Right atrium auricular region (tissue), 2 donors: ENCODE data around the gene HES6. TPM values are rescaled to one million over a fixed set of nuclear protein-coding genes. Genes with fewer than 3 reads are reported as not detected.

Experiments used
- DNase-seq: peaks from one replicate; pipeline ENCODE4 v3.0.0-alpha.2; 2019; ENCODE audit warnings: low spot score
- H3K27ac ChIP-seq, 2 donors: fragments of 200-600 bp; sonication (generic); 1 replicate in 1 of 2; 2 replicates in 1 of 2; pipeline ENCODE4 v1.5.1; 2016 to 2019
- H3K27me3 ChIP-seq, 2 donors: fragments of 200-600 bp; sonication (generic); one replicate each; pipeline versions ENCODE4 v1.5.1 to v1.6.0; 2017 to 2019
- H3K36me3 ChIP-seq: fragments of 200-600 bp; sonication (generic); one replicate; pipeline ENCODE4 v1.5.1; 2016
- H3K4me1 ChIP-seq, 2 donors: fragments of 200-600 bp; sonication (generic); one replicate each; pipeline versions ENCODE4 v1.5.1 to v1.6.0; 2017 to 2019
- H3K4me3 ChIP-seq, 2 donors: fragments of 200-600 bp; sonication (generic); 1 replicate in 1 of 2; 2 replicates in 1 of 2; pipeline ENCODE4 v1.5.1; 2017 to 2019; ENCODE audit warnings: mild to moderate bottlenecking in 1 of 2, moderate library complexity in 1 of 2
- H3K9me3 ChIP-seq, 2 donors: fragments of 200-600 bp; sonication (generic); one replicate each; pipeline ENCODE4 v1.5.1; 2019
- total RNA-seq, 2 donors: library from RNA; depleted of rRNA; stranded (reverse); fragments of >200 nt; gene quantifications; one replicate each; pipeline ENCODE4 v1.1.0, GENCODE V29; 2016
- TF ChIP-seq, protein P1 (sequence below), 2 donors: fragments of 200-600 bp; sonication (generic); IDR thresholded peaks; one replicate each; pipeline ENCODE4 v1.5.1; 2019; ENCODE audit warnings: antibody characterized with exemption in 2 of 2

HES6 gene
- total RNA-seq, 2 donors from 2014 or later = 2.5 to 4.8 TPM

DNA sequence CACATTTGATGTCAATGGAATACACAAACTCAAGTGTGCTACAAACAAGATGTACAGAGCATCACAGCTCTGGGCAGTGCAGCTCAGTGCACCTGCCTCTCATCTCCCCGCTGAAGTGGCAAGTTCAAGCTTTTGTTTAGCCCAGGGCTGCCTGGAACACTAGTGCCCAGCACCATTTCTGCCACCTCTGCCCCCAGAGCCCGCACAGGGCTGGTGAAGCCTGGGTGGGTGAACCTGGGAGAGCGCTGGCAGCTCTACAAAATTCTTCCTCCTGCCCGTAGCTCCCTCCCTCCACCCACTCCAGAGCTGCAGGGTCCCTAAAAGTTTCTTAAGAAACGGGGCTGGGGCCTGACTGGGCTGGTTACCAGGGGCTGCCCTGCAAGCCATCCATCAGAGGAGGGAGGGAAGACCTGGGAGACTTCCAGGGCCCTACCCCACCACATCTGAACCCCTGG lies 1.5 kb downstream of the HES6 start:
- no peak overlapping the region for H3K4me3 ChIP-seq
- peaks cover 0 to 42% of the 10 kb centered on the region in 2 donors for H3K4me1 ChIP-seq
- no peaks in the 10 kb centered on the region for H3K9me3 ChIP-seq
- H3K36me3 ChIP-seq = no peaks in the 10 kb centered on the region
- no peak overlapping the region for H3K27ac ChIP-seq
- TF ChIP-seq, protein P1, sequence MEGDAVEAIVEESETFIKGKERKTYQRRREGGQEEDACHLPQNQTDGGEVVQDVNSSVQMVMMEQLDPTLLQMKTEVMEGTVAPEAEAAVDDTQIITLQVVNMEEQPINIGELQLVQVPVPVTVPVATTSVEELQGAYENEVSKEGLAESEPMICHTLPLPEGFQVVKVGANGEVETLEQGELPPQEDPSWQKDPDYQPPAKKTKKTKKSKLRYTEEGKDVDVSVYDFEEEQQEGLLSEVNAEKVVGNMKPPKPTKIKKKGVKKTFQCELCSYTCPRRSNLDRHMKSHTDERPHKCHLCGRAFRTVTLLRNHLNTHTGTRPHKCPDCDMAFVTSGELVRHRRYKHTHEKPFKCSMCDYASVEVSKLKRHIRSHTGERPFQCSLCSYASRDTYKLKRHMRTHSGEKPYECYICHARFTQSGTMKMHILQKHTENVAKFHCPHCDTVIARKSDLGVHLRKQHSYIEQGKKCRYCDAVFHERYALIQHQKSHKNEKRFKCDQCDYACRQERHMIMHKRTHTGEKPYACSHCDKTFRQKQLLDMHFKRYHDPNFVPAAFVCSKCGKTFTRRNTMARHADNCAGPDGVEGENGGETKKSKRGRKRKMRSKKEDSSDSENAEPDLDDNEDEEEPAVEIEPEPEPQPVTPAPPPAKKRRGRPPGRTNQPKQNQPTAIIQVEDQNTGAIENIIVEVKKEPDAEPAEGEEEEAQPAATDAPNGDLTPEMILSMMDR (IDR thresholded peaks at IDR 0.05) = no peak
- DNase-seq = no peak
- peaks cover 0 to 6% of the 10 kb centered on the region in 2 donors for H3K27me3 ChIP-seq

DNA sequence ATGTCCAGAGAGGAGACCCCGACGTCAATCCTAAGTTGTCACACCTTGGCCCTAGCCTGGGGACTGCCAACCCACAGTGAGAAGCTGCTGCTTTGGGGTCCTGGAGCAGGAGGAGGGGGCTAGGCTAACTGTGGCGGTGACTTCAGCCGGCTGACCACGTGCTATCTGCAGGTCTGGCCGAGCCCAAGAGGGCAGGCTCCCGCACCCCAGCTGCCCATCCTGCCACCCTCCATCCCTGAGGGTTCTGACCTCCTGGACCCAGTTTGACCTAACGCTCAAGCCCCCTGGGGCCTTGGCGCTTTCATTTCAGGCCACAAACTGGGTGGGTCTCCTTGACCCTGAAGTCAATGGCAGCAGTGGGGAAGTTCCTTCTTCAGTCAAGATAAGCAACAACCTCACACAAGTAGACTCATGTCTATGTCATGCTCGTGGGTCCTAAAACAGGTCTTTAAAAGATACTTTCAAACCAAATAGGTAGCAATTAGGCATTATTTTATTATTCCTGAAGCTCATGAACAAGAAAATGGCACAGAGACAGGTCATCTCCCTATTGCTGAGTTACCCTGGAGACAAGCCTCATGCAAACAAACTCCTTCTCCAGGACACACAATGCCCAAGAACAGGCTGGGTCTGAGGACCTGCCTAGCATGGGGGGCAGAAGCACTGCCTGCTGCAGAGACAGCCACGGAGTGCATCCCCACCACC lies 2.3 kb downstream of the HES6 start:
- Histone ChIP-seq H3K36me3 (no peaks in the 10 kb centered on the region), H3K9me3 (no peaks in the 10 kb centered on the region), H3K4me1 (peaks cover 0 to 36% of the 10 kb centered on the region in 2 donors), H3K4me3 (no peak overlapping the region), H3K27ac (no peak overlapping the region), H3K27me3 (peaks cover 0 to 6% of the 10 kb centered on the region in 2 donors)
- DNase-seq = no peak
- TF ChIP-seq, protein P1 (IDR thresholded peaks at IDR 0.05) = no peak

DNA sequence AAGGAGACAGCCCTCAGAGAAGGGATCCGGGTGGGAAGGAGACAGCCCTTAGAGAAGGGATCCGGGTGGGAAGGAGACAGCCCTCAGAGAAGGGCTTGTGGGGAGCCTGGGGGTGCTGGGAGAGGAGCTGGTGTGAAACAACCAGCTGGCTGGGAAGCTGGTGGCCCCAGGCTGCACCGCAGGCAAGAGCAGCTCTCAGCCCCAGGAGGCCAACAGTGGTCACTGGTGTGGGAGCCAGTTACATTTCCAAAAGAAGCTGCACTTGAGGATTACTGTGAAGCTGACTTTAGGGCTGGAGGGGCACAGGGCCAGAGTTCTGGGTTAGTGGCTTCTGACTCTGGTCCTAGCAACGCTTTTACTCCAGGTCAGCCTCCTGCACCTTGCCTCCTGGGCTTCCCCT lies 3.3 kb downstream of the HES6 start:
- Histone ChIP-seq H3K27ac (no peak overlapping the region), H3K9me3 (no peaks in the 10 kb centered on the region), H3K36me3 (no peaks in the 10 kb centered on the region), H3K4me3 (no peak overlapping the region), H3K27me3 (peaks cover 0 to 6% of the 10 kb centered on the region in 2 donors), H3K4me1 (peaks cover 0 to 29% of the 10 kb centered on the region in 2 donors)
- no peak for DNase-seq
- TF ChIP-seq, protein P1 (IDR thresholded peaks at IDR 0.05) = no peak

DNA sequence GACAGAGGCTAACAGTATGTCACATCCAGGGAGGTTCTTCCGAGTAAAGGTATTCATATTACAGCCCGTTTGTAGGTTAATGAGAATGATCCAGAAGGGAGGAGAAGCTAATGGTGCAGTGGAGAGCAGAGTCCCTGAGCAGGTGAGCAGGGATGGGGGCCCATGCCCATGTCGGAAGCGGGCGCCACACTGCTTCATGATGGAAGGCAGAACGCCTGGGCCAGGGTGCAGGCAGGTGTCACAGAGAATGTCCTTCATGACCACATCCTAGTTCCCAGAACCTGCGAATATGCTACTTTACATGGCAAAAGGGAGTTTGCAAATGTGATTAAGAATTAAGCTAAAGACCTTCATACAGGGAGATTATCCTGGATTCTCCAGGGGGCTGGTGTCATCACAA lies 4.0 kb downstream of the HES6 start:
- TF ChIP-seq, protein P1 (IDR thresholded peaks at IDR 0.05) = no peak
- peaks cover 0 to 28% of the 10 kb centered on the region in 2 donors for H3K4me1 ChIP-seq
- no peak overlapping the region for H3K4me3 ChIP-seq
- no peak for DNase-seq
- H3K9me3 ChIP-seq = no peaks in the 10 kb centered on the region
- H3K27ac ChIP-seq = no peak overlapping the region
- peaks cover 0 to 6% of the 10 kb centered on the region in 2 donors for H3K27me3 ChIP-seq
- H3K36me3 ChIP-seq = no peaks in the 10 kb centered on the region

DNA sequence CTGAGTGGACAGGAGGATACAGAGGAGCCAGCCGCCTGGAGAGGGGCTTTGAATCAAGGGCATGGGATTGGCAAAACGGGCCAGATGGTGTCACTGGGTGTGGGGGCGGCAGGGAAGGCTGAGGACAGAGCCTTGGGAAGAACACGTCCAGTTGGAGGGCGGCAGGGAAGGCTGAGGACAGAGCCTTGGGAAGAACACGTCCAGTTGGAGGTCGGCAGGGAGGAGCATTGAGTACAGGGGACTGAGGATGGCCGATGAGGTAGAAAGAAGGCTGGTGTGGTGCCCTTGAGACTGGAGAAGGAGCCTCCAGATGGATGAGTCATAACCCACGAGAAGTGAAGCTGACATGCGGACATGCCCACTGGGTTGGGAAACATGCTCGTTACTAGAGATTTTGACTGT lies 4.5 kb downstream of the HES6 start:
- peaks cover 0 to 24% of the 10 kb centered on the region in 2 donors for H3K4me1 ChIP-seq

More for the DNA sequence above, 4.5 kb downstream of the HES6 start:
- Histone ChIP-seq H3K27ac (no peak overlapping the region), H3K4me3 (no peak overlapping the region), H3K9me3 (no peaks in the 10 kb centered on the region), H3K36me3 (no peaks in the 10 kb centered on the region), H3K27me3 (peaks cover 0 to 6% of the 10 kb centered on the region in 2 donors)
- DNase-seq = no peak
- TF ChIP-seq, protein P1 (IDR thresholded peaks at IDR 0.05) = no peak
